Ishikawa (cell line): Measurements from ENCODE around the gene ATP5PD.

ENCODE experiments used
- CEBPB ChIP-seq: IDR thresholded peaks from 2 replicates; pipeline ENCODE4 v1.6.1; 2012
- CREB1 ChIP-seq: IDR thresholded peaks from 2 replicates; pipeline ENCODE4 v1.6.1; 2012; ENCODE audit warnings: low read depth
- EGR1 ChIP-seq: IDR thresholded peaks from 2 replicates; pipeline ENCODE4 v1.6.1; 2012
- EP300 ChIP-seq: IDR thresholded peaks from 2 replicates; pipeline ENCODE4 v1.6.1; 2012; ENCODE audit warnings: borderline replicate concordance
- FOXM1 ChIP-seq: IDR thresholded peaks from 2 replicates; pipeline ENCODE4 v1.6.1; 2012; ENCODE audit warnings: low read depth, borderline replicate concordance
- MAX ChIP-seq: IDR thresholded peaks from 2 replicates; pipeline ENCODE4 v1.6.1; 2012
- NFIC ChIP-seq: IDR thresholded peaks from 2 replicates; pipeline ENCODE4 v1.6.1; 2012
- RAD21 ChIP-seq: IDR thresholded peaks from 2 replicates; pipeline ENCODE4 v1.6.1; 2012; ENCODE audit warnings: low read depth
- REST ChIP-seq: IDR thresholded peaks from 2 replicates; pipeline ENCODE4 v1.6.1; 2012; ENCODE audit warnings: low read depth, mild to moderate bottlenecking
- TAF1 ChIP-seq: IDR thresholded peaks from 2 replicates; pipeline ENCODE4 v1.6.1; 2012; ENCODE audit warnings: low read depth, mild to moderate bottlenecking
- TCF12 ChIP-seq: IDR thresholded peaks from 2 replicates; pipeline ENCODE4 v1.6.1; 2012; ENCODE audit warnings: low read depth
- TEAD4 ChIP-seq: IDR thresholded peaks from 2 replicates; pipeline ENCODE4 v1.6.1; 2012
- USF1 ChIP-seq: IDR thresholded peaks from 2 replicates; pipeline ENCODE4 v1.6.1; 2012
- YY1 ChIP-seq: IDR thresholded peaks from 2 replicates; pipeline ENCODE4 v1.6.1; 2012; ENCODE audit warnings: low read depth
- ZBTB7A ChIP-seq: IDR thresholded peaks from 2 replicates; pipeline ENCODE4 v1.6.1; 2012; ENCODE audit warnings: low read depth

The ATP5PD gene

GRCh38 chr17:75047398-75048098 lies 779 bp upstream of the ATP5PD start:
- peak; percentile 48; the same call in 1 of the 2 replicates for TF ChIP-seq ZBTB7A
- no peak for TF ChIP-seq CREB1

GRCh38 chr17:75044716-75045115 lies 2.1 kb downstream of the ATP5PD start:
- no peak for TF ChIP-seq ZBTB7A
- no peak for TF ChIP-seq YY1
- no peak for TF ChIP-seq REST
- TF ChIP-seq TAF1, result no peak
- TF ChIP-seq CREB1, result no peak
- no peak for TF ChIP-seq TEAD4
- TF ChIP-seq RAD21, result no peak
- TF ChIP-seq USF1, result no peak
- TF ChIP-seq NFIC, result no peak

GRCh38 chr17:75041656-75042280 lies 5.0 kb downstream of the ATP5PD start:
- TF ChIP-seq REST (no peak), TCF12 (no peak), CREB1 (no peak), NFIC (no peak), FOXM1 (no peak), TAF1 (no peak), TEAD4 (no peak), MAX (no peak), USF1 (no peak)

GRCh38 chr17:75039238-75039637 lies 7.5 kb downstream of the ATP5PD start:
- no peak for TF ChIP-seq TAF1
- TF ChIP-seq MAX, result no peak
- no peak for TF ChIP-seq TEAD4
- no peak for TF ChIP-seq CEBPB
- TF ChIP-seq USF1, result no peak
- TF ChIP-seq FOXM1, result no peak
- TF ChIP-seq CREB1, result no peak
- no peak for TF ChIP-seq TCF12

- TF ChIP-seq NFIC, result no peak
- no peak for TF ChIP-seq CEBPB
- TF ChIP-seq EP300, result no peak
- no peak for TF ChIP-seq TCF12
- TF ChIP-seq YY1, result no peak
- no peak for TF ChIP-seq USF1
- no peak for TF ChIP-seq ZBTB7A
- no peak for TF ChIP-seq FOXM1
- TF ChIP-seq CREB1, result no peak
- TF ChIP-seq REST, result no peak
- no peak for TF ChIP-seq RAD21
- TF ChIP-seq TEAD4, result no peak
- TF ChIP-seq EGR1, result no peak
- no peak for TF ChIP-seq MAX
- TF ChIP-seq TAF1, result no peak
These were observed 10.0 kb downstream of the ATP5PD start for GRCh38 chr17:75036643-75037268.
